ENCODE measurements around the gene MEF2C.

MEF2C gene

DNA sequence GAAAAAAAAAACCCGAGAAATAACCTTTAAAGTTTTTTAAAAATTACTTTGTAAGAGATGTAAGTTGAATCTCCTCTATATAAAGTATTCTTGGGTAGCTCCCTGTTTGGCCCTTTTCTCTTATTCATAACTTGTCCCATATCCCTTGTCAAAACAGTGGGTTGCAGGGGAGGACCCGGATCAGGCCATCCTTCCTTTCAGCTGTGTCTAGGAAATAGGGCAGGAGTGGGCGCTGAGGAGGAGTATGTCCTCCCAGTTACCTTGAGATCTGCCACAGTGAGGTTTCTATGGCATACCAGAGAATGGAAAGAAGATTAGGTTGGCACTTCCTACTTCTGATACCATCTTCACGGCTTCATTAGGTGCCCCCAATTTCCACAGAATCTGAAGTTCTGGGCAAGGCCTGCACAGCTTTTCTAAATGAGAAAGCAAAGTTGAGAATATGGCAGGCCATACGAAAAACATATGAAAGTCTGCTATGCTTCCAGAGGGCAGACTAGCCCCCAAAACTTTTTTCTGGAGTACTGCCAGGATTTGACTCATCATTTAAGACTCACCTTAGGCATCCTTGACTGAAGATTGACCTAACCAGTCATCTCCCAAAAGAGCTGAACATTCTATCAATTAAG lies 20.3 kb downstream of the MEF2C start:
- Histone ChIP-seq H3K79me2 (ENCODE audit: control insufficient read depth, low read length) (peaks cover 87% of the 10 kb centered on the region), H3K27ac (ENCODE audit: low read depth, low read length) (no peak overlapping the region)

DNA sequence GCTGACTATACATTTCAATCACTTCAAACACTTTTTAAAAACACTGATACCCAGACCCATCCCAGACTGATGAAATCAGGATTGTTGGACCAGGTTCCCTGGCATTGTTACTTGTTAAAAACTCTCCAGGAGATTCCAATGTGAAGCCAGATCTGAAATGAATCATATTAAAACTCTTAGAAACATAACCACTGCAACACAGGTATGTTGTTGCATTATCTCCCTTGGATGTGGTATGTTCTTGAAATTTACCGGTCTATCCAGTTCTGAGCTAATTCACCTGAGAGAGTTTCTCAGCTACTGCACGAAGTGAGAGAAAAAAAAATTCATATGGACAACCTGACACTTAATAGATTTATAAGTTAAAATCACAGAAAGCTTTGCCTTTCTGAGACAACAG lies 21.8 kb downstream of the MEF2C start:
- no peaks in the 10 kb centered on the region for H3K4me1 ChIP-seq (ENCODE audit: control insufficient read depth, low read length)
- no peaks in the 10 kb centered on the region for H3F3A ChIP-seq (ENCODE audit: control insufficient read depth, insufficient read depth)
- H4K20me1 ChIP-seq (ENCODE audit: control insufficient read depth, insufficient read depth, low read depth, low read length), result no peaks in the 10 kb centered on the region; the same call in 1 of the 2 replicates
- H3K9me3 ChIP-seq (ENCODE audit: control insufficient read depth, insufficient read depth, low read length), result peaks cover 10% of the 10 kb centered on the region
- peaks cover 86% of the 10 kb centered on the region for H3K79me2 ChIP-seq (ENCODE audit: control insufficient read depth, low read length)
- H3K4me3 ChIP-seq (ENCODE audit: low read length), result no peak overlapping the region
- H3K36me3 ChIP-seq (ENCODE audit: control insufficient read depth, low read length), result peaks cover 92% of the 10 kb centered on the region
- no peak overlapping the region for H3K4me2 ChIP-seq (ENCODE audit: low read length)
- no peaks in the 10 kb centered on the region for H3K9me2 ChIP-seq (replicated peaks; ENCODE audit: control insufficient read depth, low read length)
- TF ChIP-seq, protein P1, sequence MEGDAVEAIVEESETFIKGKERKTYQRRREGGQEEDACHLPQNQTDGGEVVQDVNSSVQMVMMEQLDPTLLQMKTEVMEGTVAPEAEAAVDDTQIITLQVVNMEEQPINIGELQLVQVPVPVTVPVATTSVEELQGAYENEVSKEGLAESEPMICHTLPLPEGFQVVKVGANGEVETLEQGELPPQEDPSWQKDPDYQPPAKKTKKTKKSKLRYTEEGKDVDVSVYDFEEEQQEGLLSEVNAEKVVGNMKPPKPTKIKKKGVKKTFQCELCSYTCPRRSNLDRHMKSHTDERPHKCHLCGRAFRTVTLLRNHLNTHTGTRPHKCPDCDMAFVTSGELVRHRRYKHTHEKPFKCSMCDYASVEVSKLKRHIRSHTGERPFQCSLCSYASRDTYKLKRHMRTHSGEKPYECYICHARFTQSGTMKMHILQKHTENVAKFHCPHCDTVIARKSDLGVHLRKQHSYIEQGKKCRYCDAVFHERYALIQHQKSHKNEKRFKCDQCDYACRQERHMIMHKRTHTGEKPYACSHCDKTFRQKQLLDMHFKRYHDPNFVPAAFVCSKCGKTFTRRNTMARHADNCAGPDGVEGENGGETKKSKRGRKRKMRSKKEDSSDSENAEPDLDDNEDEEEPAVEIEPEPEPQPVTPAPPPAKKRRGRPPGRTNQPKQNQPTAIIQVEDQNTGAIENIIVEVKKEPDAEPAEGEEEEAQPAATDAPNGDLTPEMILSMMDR (IDR thresholded peaks at IDR 0.05; ENCODE audit: low read depth, low read length, poor library complexity, severe bottlenecking), result no peak
- TF ChIP-seq EZH2phosphoT487 (IDR thresholded peaks at IDR 0.05; ENCODE audit: borderline replicate concordance, low read length), result no peak
- H3K27me3 ChIP-seq (ENCODE audit: control insufficient read depth, low read length), result no peaks in the 10 kb centered on the region
- no peak overlapping the region for H3K27ac ChIP-seq (ENCODE audit: low read depth, low read length)

More for the DNA sequence above, 20.3 kb downstream of the MEF2C start:
- Histone ChIP-seq H3K9me3 (ENCODE audit: control insufficient read depth, insufficient read depth, low read length) (no peaks in the 10 kb centered on the region), H3K4me3 (ENCODE audit: low read length) (no peak overlapping the region), H3K27me3 (ENCODE audit: control insufficient read depth, low read length) (no peaks in the 10 kb centered on the region), H3K4me2 (ENCODE audit: low read length) (no peak overlapping the region), H3K9me2 (replicated peaks; ENCODE audit: control insufficient read depth, low read length) (no peaks in the 10 kb centered on the region), H3K4me1 (ENCODE audit: control insufficient read depth, low read length) (no peaks in the 10 kb centered on the region), H3K36me3 (ENCODE audit: control insufficient read depth, low read length) (peaks cover 86% of the 10 kb centered on the region), H3F3A (ENCODE audit: control insufficient read depth, insufficient read depth) (no peaks in the 10 kb centered on the region), H4K20me1 (ENCODE audit: control insufficient read depth, insufficient read depth, low read depth, low read length) (no peaks in the 10 kb centered on the region; the same call in 1 of the 2 replicates)
- TF ChIP-seq EZH2phosphoT487 (IDR thresholded peaks at IDR 0.05; ENCODE audit: borderline replicate concordance, low read length), result no peak
- TF ChIP-seq, protein P1 (IDR thresholded peaks at IDR 0.05; ENCODE audit: low read depth, low read length, poor library complexity, severe bottlenecking), result no peak

DNA sequence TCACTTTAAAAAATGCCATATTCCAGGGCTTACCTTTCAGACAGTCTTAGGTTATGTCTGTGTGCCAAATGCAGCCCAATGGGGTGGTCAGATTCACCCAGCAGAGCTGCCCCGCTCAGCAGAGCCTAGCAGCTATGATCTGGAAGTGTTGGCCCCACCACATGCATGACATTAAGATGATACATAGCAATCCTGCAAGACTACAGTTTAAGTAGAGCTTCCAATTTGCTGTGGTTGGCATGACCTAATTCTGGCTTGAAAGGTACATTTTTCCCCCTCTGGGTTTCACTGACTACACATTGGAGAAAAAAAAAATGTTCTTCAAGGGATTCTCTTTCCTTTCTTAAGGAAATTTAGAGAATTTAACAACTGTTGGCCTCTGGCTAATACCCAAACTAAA lies 22.5 kb downstream of the MEF2C start:
- peaks cover 93% of the 10 kb centered on the region for H3K36me3 ChIP-seq (ENCODE audit: control insufficient read depth, low read length)
- H3K27me3 ChIP-seq (ENCODE audit: control insufficient read depth, low read length), result no peaks in the 10 kb centered on the region
- no peak overlapping the region for H3K27ac ChIP-seq (ENCODE audit: low read depth, low read length)
- no peaks in the 10 kb centered on the region for H3F3A ChIP-seq (ENCODE audit: control insufficient read depth, insufficient read depth)
- H3K4me2 ChIP-seq (ENCODE audit: low read length), result no peak overlapping the region
- peaks cover 78% of the 10 kb centered on the region for H3K79me2 ChIP-seq (ENCODE audit: control insufficient read depth, low read length)
- peaks cover 10% of the 10 kb centered on the region for H3K9me3 ChIP-seq (ENCODE audit: control insufficient read depth, insufficient read depth, low read length)
- no peak for TF ChIP-seq EZH2phosphoT487 (IDR thresholded peaks at IDR 0.05; ENCODE audit: borderline replicate concordance, low read length)
- TF ChIP-seq, protein P1 (IDR thresholded peaks at IDR 0.05; ENCODE audit: low read depth, low read length, poor library complexity, severe bottlenecking), result no peak
- no peaks in the 10 kb centered on the region for H3K4me1 ChIP-seq (ENCODE audit: control insufficient read depth, low read length)
- no peaks in the 10 kb centered on the region; the same call in 1 of the 2 replicates for H4K20me1 ChIP-seq (ENCODE audit: control insufficient read depth, insufficient read depth, low read depth, low read length)
- H3K4me3 ChIP-seq (ENCODE audit: low read length), result no peak overlapping the region
- no peaks in the 10 kb centered on the region for H3K9me2 ChIP-seq (replicated peaks; ENCODE audit: control insufficient read depth, low read length)

Measured in DOHH2 (cell line).